HG03378 (cell line): ENCODE data around the gene OCSTAMP.

Experiments
- ATAC-seq: cut with Tn5 transposase; IDR thresholded peaks from one replicate; pipeline ENCODE4 v1.9.1; 2021; ENCODE audit warnings: mild to moderate bottlenecking, moderate library complexity; ENCODE audit not compliant: unreplicated experiment

The OCSTAMP gene

GRCh38 chr20:46554828-46555227, 4.4 kb upstream of the OCSTAMP start:
- ATAC-seq = no peak

- ATAC-seq = no peak
These were observed 3.5 kb upstream of the OCSTAMP start for GRCh38 chr20:46553926-46554325.

GRCh38 chr20:46552460-46553420, 2.3 kb upstream of the OCSTAMP start:
- peak; percentile 67 for ATAC-seq

GRCh38 chr20:46551522-46552381, 1.3 kb upstream of the OCSTAMP start:
- no peak for ATAC-seq

- ATAC-seq = no peak
These were observed 1.1 kb downstream of the OCSTAMP start for GRCh38 chr20:46549188-46549972.

GRCh38 chr20:46548688-46549087, 1.8 kb downstream of the OCSTAMP start:
- ATAC-seq = no peak

- no peak for ATAC-seq
These were observed 2.5 kb downstream of the OCSTAMP start for GRCh38 chr20:46547995-46548394.

- no peak for ATAC-seq
These were observed 3.5 kb downstream of the OCSTAMP start for GRCh38 chr20:46546936-46547335.

GRCh38 chr20:46546298-46546697, 4.2 kb downstream of the OCSTAMP start:
- no peak for ATAC-seq

- no peak for ATAC-seq
These were observed 4.7 kb downstream of the OCSTAMP start for GRCh38 chr20:46545827-46546138.

- ATAC-seq = no peak
These were observed 5.2 kb downstream of the OCSTAMP start for GRCh38 chr20:46545077-46545826.

- no peak for ATAC-seq
These were observed 5.9 kb downstream of the OCSTAMP start for GRCh38 chr20:46544576-46544975.

GRCh38 chr20:46543959-46544358, 6.5 kb downstream of the OCSTAMP start:
- no peak for ATAC-seq

- no peak for ATAC-seq
These were observed 7.4 kb downstream of the OCSTAMP start for GRCh38 chr20:46543033-46543432.

- no peak for ATAC-seq
These were observed 9.1 kb downstream of the OCSTAMP start for GRCh38 chr20:46541229-46541935.

- ATAC-seq = no peak
These were observed 11.3 kb downstream of the OCSTAMP start for GRCh38 chr20:46539113-46539512.

- no peak for ATAC-seq
These were observed 19.8 kb downstream of the OCSTAMP start for GRCh38 chr20:46530640-46531039.

- ATAC-seq = no peak
These were observed 26.6 kb downstream of the OCSTAMP start for GRCh38 chr20:46523696-46524328.

- ATAC-seq = no peak
These were observed 27.3 kb downstream of the OCSTAMP start for GRCh38 chr20:46523108-46523507.
